ENCODE measurements around the gene SOX1.

Gene SOX1

DNA sequence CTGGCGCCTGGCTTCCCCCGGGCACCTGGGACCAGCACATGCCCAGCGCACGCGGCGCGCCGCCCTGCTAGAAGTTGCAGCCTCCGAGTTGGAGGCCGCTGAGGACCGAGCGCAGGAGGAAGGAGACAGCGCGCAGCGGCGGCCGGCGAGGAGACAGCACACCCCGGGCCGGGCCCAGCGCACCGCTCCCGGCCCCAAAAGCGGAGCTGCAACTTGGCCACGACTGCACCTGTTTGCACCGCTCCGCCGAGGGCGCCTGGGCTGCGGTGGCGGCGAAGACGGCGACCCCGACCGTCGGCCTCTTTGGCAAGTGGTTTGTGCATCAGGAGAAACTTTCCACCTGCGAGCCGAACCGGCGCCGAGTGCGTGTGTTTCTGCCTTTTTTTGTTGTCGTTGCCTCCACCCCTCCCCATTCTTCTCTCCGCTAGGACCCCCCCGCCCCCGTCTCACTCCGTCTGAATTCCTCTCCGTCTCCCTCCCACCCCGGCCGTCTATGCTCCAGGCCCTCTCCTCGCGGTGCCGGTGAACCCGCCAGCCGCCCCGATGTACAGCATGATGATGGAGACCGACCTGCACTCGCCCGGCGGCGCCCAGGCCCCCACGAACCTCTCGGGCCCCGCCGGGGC, at the start of gene SOX1:
Gene SOX1, plus strand, starts transcription at position 34 of the 626 bp plus-strand sequence. Its CDS starts 510 bp downstream, at position 544.
- TF ChIP-seq, protein P1, sequence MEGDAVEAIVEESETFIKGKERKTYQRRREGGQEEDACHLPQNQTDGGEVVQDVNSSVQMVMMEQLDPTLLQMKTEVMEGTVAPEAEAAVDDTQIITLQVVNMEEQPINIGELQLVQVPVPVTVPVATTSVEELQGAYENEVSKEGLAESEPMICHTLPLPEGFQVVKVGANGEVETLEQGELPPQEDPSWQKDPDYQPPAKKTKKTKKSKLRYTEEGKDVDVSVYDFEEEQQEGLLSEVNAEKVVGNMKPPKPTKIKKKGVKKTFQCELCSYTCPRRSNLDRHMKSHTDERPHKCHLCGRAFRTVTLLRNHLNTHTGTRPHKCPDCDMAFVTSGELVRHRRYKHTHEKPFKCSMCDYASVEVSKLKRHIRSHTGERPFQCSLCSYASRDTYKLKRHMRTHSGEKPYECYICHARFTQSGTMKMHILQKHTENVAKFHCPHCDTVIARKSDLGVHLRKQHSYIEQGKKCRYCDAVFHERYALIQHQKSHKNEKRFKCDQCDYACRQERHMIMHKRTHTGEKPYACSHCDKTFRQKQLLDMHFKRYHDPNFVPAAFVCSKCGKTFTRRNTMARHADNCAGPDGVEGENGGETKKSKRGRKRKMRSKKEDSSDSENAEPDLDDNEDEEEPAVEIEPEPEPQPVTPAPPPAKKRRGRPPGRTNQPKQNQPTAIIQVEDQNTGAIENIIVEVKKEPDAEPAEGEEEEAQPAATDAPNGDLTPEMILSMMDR (IDR thresholded peaks at IDR 0.05; ENCODE audit: extremely low read depth, missing control alignments): no peak

DNA sequence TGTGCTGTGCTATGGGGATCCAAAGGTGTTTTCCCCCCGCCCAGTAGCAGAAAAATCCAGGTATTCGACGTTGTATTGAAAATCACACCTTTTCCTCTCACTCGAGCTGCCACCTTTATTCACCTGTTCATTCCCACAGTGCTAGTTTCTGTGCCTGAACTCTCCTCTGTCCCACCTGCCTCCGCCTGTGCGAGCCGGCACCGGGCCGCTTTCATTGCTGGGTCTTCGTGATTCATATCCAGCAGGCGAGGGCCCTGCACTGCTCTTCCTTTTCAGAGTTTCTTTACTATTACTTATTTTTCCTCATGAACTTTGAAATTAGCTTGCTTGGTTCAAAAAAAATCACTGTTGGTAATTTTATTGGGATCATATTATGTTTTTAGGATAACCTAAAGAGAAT, 42.4 kb upstream of the SOX1 start:
- DNase-seq (ENCODE audit: low spot score): no peak
- TF ChIP-seq, protein P1 (IDR thresholded peaks at IDR 0.05; ENCODE audit: extremely low read depth, missing control alignments): no peak

More for the DNA sequence above, at the start of gene SOX1:
- DNase-seq (ENCODE audit: low spot score): peak; percentile 45

DNA sequence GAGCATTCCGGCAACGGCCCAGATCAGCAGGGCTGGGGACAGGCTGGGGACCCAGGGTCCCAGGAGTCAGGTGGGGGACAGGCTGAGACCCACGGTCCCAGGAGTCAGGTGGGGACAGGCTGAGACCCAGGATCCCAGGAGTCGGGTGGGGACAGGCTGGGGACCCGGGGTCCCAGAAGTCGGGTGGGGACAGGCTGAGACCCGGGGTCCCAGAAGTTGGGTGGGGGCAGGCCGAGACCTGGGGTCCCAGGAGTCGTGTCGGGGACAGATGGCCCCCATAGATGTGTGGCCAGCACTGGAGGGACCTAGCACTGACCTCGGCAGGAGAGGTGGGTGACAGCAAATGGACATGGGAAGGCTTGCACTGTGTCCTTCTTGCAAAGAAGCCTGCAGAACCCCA, 39.7 kb upstream of the SOX1 start:
- no peak for DNase-seq (ENCODE audit: low spot score)
- TF ChIP-seq, protein P1 (IDR thresholded peaks at IDR 0.05; ENCODE audit: extremely low read depth, missing control alignments): no peak

DNA sequence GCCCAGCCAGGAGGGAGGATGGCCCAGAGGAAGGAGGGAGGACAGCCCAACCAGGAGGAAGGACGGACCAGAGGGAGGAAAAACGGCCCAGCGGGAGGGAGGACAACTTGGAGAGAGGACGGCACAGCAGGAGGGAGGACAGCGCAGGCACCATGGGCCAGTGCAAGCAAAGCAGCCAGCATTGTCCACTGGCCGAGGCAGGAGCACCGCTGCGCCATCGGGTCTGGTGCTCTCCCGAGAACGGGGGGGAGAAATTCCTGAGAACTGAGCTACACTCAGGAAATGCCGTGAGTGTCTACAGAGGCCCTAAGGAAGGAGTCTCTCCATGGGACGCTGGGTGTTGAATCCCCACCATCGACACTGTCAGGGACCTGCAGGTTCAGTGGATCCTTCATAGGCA, 38.5 kb upstream of the SOX1 start:
- TF ChIP-seq, protein P1 (IDR thresholded peaks at IDR 0.05; ENCODE audit: extremely low read depth, missing control alignments): no peak
- DNase-seq (ENCODE audit: low spot score): no peak

DNA sequence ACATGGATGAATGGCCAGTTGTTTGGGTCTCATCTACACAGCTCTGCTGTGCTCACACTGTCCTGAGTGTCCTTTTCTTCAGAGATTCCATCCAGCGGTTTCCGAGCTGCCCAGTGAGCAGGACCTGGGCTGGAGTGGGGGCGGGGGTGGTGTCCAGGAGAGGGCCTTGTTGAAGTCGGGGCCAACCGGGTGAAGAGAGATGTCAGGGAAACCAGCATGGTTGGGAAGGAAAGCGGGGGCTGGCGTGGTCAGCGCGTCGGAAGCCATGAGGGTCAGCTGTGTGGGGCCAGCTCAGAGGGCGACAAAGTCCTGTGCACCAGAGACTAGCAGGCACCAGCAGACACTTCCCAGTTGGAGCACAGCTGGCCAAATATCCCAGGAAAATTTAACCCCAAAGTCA, 37.8 kb upstream of the SOX1 start:
- no peak for DNase-seq (ENCODE audit: low spot score)
- TF ChIP-seq, protein P1 (IDR thresholded peaks at IDR 0.05; ENCODE audit: extremely low read depth, missing control alignments): no peak

DNA sequence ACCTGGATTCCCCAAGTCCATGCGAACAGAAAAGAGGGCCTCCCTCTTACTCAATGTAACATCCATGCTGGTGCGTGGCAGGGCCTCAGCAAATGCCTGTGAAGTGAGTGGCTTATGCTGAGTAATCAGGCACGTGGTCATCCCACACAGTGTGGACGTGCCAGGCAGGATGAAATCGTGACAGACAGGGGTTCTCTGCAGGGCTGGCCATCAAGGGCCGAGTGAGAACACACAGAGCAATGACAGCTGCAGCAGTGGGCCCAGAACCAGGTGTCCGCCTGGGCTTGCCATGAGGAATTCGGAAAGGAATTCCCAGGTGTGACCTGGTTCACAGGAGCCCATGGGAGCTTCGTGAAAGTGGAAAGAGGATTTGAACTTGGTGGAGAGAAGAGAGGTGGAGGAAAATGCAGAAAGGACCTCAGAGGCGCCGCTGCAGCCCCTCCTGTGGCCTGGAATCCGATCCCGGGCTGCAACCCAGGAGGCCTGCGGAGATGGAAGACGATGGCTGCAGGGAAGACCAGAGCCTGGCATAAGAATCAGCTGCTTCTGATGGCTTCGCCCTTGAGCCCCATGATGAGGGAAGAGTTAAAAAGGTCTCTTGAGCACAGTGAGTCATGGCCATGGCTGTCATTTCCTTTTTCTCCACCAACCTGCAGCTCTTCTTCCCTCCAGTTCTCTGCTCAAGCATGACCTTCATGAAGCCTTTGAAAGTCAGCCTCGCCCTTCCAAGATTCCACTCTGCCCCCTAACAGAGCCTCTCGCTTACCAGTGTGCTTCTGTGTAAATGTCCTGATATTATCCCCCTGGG, 34.6 kb upstream of the SOX1 start:
- TF ChIP-seq, protein P1 (IDR thresholded peaks at IDR 0.05; ENCODE audit: extremely low read depth, missing control alignments): no peak
- DNase-seq (ENCODE audit: low spot score): no peak

DNA sequence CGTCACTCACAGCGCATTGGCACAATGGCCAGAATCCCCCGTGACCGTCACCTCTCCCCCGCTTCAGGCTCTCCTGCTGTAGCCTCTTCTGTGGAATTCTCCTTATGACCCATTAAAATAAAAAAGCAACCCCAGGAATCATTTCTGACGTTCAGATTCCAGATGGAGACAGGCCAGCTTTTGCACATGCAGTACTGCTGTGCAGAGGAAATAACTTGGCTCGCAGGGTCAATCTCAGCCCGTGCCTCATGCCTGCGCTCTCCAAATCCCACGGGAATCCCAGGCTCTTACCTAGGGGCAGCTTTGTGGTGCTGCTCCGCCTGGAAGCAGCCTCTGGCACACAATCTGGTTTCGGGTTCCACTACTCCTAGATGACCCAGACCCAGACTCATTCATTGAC, 32.7 kb upstream of the SOX1 start:
- TF ChIP-seq, protein P1 (IDR thresholded peaks at IDR 0.05; ENCODE audit: extremely low read depth, missing control alignments): no peak
- DNase-seq (ENCODE audit: low spot score): no peak

All from GM20000 (cell line).